HG03571 (cell line): Measurements from ENCODE around the gene WFDC1.

ENCODE experiments used
- ATAC-seq: cut with Tn5 transposase; IDR thresholded peaks from one replicate; pipeline ENCODE4 v1.9.1; 2021; ENCODE audit not compliant: unreplicated experiment

Gene WFDC1

GRCh38 chr16:84272740-84273320 is 21.8 kb upstream of the WFDC1 start:
- no peak for ATAC-seq

GRCh38 chr16:84274515-84274914 is 20.2 kb upstream of the WFDC1 start:
- ATAC-seq: no peak

GRCh38 chr16:84275585-84276151 is 19.0 kb upstream of the WFDC1 start:
- ATAC-seq: no peak

- no peak for ATAC-seq
Measured at GRCh38 chr16:84277244-84277823, 17.3 kb upstream of the WFDC1 start.

- no peak for ATAC-seq
Measured at GRCh38 chr16:84278333-84278732, 16.3 kb upstream of the WFDC1 start.

- ATAC-seq: no peak
Measured at GRCh38 chr16:84278968-84279367, 15.7 kb upstream of the WFDC1 start.

- no peak for ATAC-seq
Measured at GRCh38 chr16:84279881-84280280, 14.8 kb upstream of the WFDC1 start.

- ATAC-seq: no peak
Measured at GRCh38 chr16:84281074-84281473, 13.6 kb upstream of the WFDC1 start.

GRCh38 chr16:84282533-84282932 is 12.1 kb upstream of the WFDC1 start:
- ATAC-seq: no peak

GRCh38 chr16:84283314-84284153 is 11.1 kb upstream of the WFDC1 start:
- no peak for ATAC-seq

- ATAC-seq: no peak
Measured at GRCh38 chr16:84284154-84284722, 10.4 kb upstream of the WFDC1 start.

GRCh38 chr16:84286578-84287240 is 8.0 kb upstream of the WFDC1 start:
- ATAC-seq: no peak

GRCh38 chr16:84288902-84289301 is 5.8 kb upstream of the WFDC1 start:
- no peak for ATAC-seq

- no peak for ATAC-seq
Measured at GRCh38 chr16:84291226-84291625, 3.5 kb upstream of the WFDC1 start.

GRCh38 chr16:84292011-84292410 is 2.7 kb upstream of the WFDC1 start:
- ATAC-seq: no peak

GRCh38 chr16:84293406-84293805 is 1.3 kb upstream of the WFDC1 start:
- ATAC-seq: no peak

GRCh38 chr16:84294117-84294516 is 561 bp upstream of the WFDC1 start:
- no peak for ATAC-seq

- no peak for ATAC-seq
Measured at GRCh38 chr16:84295203-84295860, 654 bp downstream of the WFDC1 start.

- ATAC-seq: no peak
Measured at GRCh38 chr16:84298376-84298899, 3.8 kb downstream of the WFDC1 start.

- ATAC-seq: no peak
Measured at GRCh38 chr16:84299734-84300440, 5.2 kb downstream of the WFDC1 start.
